Measurements from ENCODE around the gene ADCY5. TPM values are rescaled to one million over a fixed set of nuclear protein-coding genes. Genes with fewer than 3 reads are reported as not detected.

ADCY5 gene
- total RNA-seq, 1 experiment from 2014 or later, result 0.49 TPM

GRCh38 chr3:123263941-123264340 is 184.9 kb downstream of the ADCY5 start (continued):
- TF ChIP-seq POLR2A (IDR thresholded peaks at IDR 0.05; ENCODE audit: borderline replicate concordance, extremely low read depth, insufficient read depth, insufficient read length) (no peak), ATF3 (IDR thresholded peaks at IDR 0.05) (no peak), SRF (IDR thresholded peaks at IDR 0.05; ENCODE audit: low read depth) (no peak), MAX (IDR thresholded peaks at IDR 0.05) (no peak), ZBTB33 (IDR thresholded peaks at IDR 0.05; ENCODE audit: extremely low read depth, insufficient replicate concordance, low read length) (no peak), EZH2phosphoT487 (IDR thresholded peaks at IDR 0.05; ENCODE audit: borderline replicate concordance) (no peak), POLR2AphosphoS5 (IDR thresholded peaks at IDR 0.05; ENCODE audit: low read depth, low read length) (no peak), EGR1 (IDR thresholded peaks at IDR 0.05; ENCODE audit: low read depth) (no peak)

- H4K20me1 ChIP-seq (ENCODE audit: insufficient read depth), result no peaks in the 10 kb centered on the region
- no peak overlapping the region for H3K4me3 ChIP-seq (replicated peaks in 1 of 2; ENCODE audit: low read depth in 1 of 2, low read length in 2 of 2)
- intact Hi-C loops (cut with micrococcal nuclease), result no loop called here
- TF ChIP-seq SIN3A (IDR thresholded peaks at IDR 0.05; ENCODE audit: low read depth) (no peak), TCF7L2 (IDR thresholded peaks at IDR 0.05; ENCODE audit: borderline replicate concordance, extremely low read depth, insufficient read depth, insufficient read length) (no peak), ELF1 (IDR thresholded peaks at IDR 0.05; ENCODE audit: borderline replicate concordance, low read depth) (no peak), SP1 (IDR thresholded peaks at IDR 0.05; ENCODE audit: low read depth) (no peak), ATF3 (IDR thresholded peaks at IDR 0.05) (no peak), POLR2A (IDR thresholded peaks at IDR 0.05; ENCODE audit: borderline replicate concordance, extremely low read depth, insufficient read depth, insufficient read length) (no peak), ZFX (IDR thresholded peaks at IDR 0.05) (no peak), ZNF274 (IDR thresholded peaks at IDR 0.05; ENCODE audit: low read depth, low read length) (no peak), POLR2AphosphoS5 (IDR thresholded peaks at IDR 0.05; ENCODE audit: low read depth, low read length) (no peak), CEBPB (IDR thresholded peaks at IDR 0.05; ENCODE audit: low read depth) (no peak), SRF (IDR thresholded peaks at IDR 0.05; ENCODE audit: low read depth) (no peak), REST (IDR thresholded peaks at IDR 0.05; ENCODE audit: low read depth) (no peak), FOSL1 (IDR thresholded peaks at IDR 0.05; ENCODE audit: low read depth) (no peak), ZBTB33 (IDR thresholded peaks at IDR 0.05; ENCODE audit: extremely low read depth, insufficient replicate concordance, low read length) (no peak)
These were observed 186.0 kb downstream of the ADCY5 start for GRCh38 chr3:123262868-123263267.

More at GRCh38 chr3:123262868-123263267, 186.0 kb downstream of the ADCY5 start:
- no peaks in the 10 kb centered on the region for H3K27me3 ChIP-seq (ENCODE audit: insufficient read depth, low read length)
- DNase-seq (ENCODE audit: low read depth, low spot score) (no peak), ATAC-seq (no peak)
- 0 out of 4 replicates have a peak, but pooled peaks cover 0 to 4% of the 10 kb centered on the region in 2 experiments for H3K36me3 ChIP-seq (ENCODE audit: control insufficient read depth in 1 of 2, insufficient read depth in 2 of 2, low read length in 2 of 2)
- H3K27ac ChIP-seq (ENCODE audit: low read depth, low read length), result no peak overlapping the region
- H3K9me2 ChIP-seq (ENCODE audit: insufficient read depth), result no peaks in the 10 kb centered on the region
- BruUV-seq (replicated peaks), result no TSS peak
- H3K4me2 ChIP-seq (ENCODE audit: low read length), result no peak overlapping the region
- ChIA-PET CTCF (interaction anchor here (1.0 kb wide), 1 partner anchor 16 kb away, joined by 3 read pairs; no protein-coding TSS in a partner anchor), RAD21 (ENCODE audit: low non-redundant PET in 1 of 2, low total read pairs in 2 of 2, uncharacterized antibody in 2 of 2, unreplicated experiment in 2 of 2) (no interaction called here), POLR2A (no interaction called here)
- no peaks in the 10 kb centered on the region for H3K4me1 ChIP-seq (ENCODE audit: control insufficient read depth in 1 of 2, insufficient read depth in 2 of 2, low read length in 2 of 2)
- no peak overlapping the region for H2AFZ ChIP-seq (ENCODE audit: low read depth, low read length, poor library complexity, severe bottlenecking)
- H3K79me2 ChIP-seq (ENCODE audit: insufficient read depth, low read length), result no peaks in the 10 kb centered on the region
- H3K9ac ChIP-seq (ENCODE audit: low read length), result no peak overlapping the region
- H3K9me3 ChIP-seq (ENCODE audit: control insufficient read depth in 1 of 2, insufficient read depth in 1 of 2, low read depth in 1 of 2, low read length in 2 of 2), result no peaks in the 10 kb centered on the region
